ENCODE data around the gene PTGDR.

DNA sequence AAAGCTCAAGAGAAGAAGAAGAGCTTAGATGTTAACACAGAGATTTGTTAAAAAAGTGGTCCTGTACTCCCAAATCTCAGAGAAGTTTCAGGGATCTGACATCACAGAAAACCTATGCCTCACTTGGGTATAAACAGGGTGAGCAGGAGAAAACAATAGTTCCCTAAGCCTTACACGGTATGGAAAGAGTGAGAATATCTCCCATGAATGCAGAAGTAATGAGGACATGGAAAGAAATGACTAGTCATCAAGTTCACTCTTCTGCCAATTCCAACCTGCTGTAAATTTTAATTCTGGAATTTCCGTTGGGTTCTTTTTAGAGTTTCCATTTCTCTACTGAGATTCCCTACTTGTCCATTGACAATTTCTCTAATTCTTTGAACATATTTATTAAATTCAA is 40.4 kb downstream of the PTGDR start:
- no peak for TF ChIP-seq CTCF (IDR thresholded peaks at IDR 0.05)
- no peak for TF ChIP-seq POLR2A (IDR thresholded peaks at IDR 0.05)

All from heart left ventricle (tissue), 13 donors.